ENCODE results near the gene FAM120AOS. TPM values are rescaled to one million over a fixed set of nuclear protein-coding genes. Genes with fewer than 3 reads are reported as not detected.

FAM120AOS gene
- total and polyA plus RNA-seq, 2 of the 4 experiments (the other 2 are of a cell fraction), result 22.7 to 24.7 TPM

GRCh38 chr9:93434056-93434455 is 19.3 kb downstream of the FAM120AOS start:
- H3K4me3 ChIP-seq (ENCODE audit: insufficient read depth, low read depth, low read length), result no peak overlapping the region
- ChIA-PET CTCF (interaction anchor here (0.6 kb wide), 1 partner anchor 18 kb away, joined by 3 read pairs; no protein-coding TSS in a partner anchor), POLR2A (ENCODE audit: unreplicated experiment) (no interaction called here)
- H3K79me1 ChIP-seq (ENCODE audit: low read depth in 1 of 2, low read length in 2 of 2), result no peaks in the 10 kb centered on the region
- H3K4ac ChIP-seq (ENCODE audit: low read depth, low read length), result no peak overlapping the region
- H3K9me3 ChIP-seq (ENCODE audit: control insufficient read depth, insufficient read depth, low read length), result no peaks in the 10 kb centered on the region
- H4K20me1 ChIP-seq (ENCODE audit: insufficient read depth, low read length), result no peaks in the 10 kb centered on the region
- intact Hi-C loops (cut with micrococcal nuclease), result no loop called here
- no peak overlapping the region for H4K91ac ChIP-seq (ENCODE audit: insufficient read depth, low read depth, low read length)
- no peak overlapping the region for H4K8ac ChIP-seq (ENCODE audit: low read depth in 2 of 2, low read length in 2 of 2)
- H3K14ac ChIP-seq (replicated peaks; ENCODE audit: low read depth, low read length), result no peak overlapping the region
- H3K27ac ChIP-seq (ENCODE audit: insufficient read depth, low read length), result no peak overlapping the region
- no peak overlapping the region for H2BK15ac ChIP-seq (ENCODE audit: low read depth, low read length)
- DNase-seq (no peak), ATAC-seq (ENCODE audit: low read depth) (no peak)
- no peak overlapping the region for H3K18ac ChIP-seq (ENCODE audit: low read depth, low read length)
- H2BK5ac ChIP-seq (ENCODE audit: low read depth, low read length, poor library complexity, severe bottlenecking), result no peak overlapping the region
- no peaks in the 10 kb centered on the region; the same call in 1 of the 2 replicates for H3K27me3 ChIP-seq (ENCODE audit: control insufficient read depth, insufficient read depth, low read length)
- WGBS, 2 experiments (ENCODE audit: extremely low coverage in 2 of 2, insufficient read length in 1 of 2), result 67% methylated on average over 1 of the region's 3 CpGs; no CpG with 5 or more reads in 1 of the 2 experiments
- no peak overlapping the region for H3K56ac ChIP-seq (ENCODE audit: extremely low read depth, insufficient read depth, low read length)
- H4K5ac ChIP-seq (ENCODE audit: low read depth, low read length), result no peak overlapping the region
- H3K23ac ChIP-seq (ENCODE audit: low read depth, low read length), result no peak overlapping the region
- TF ChIP-seq MAZ (IDR thresholded peaks at IDR 0.05; ENCODE audit: borderline replicate concordance, low read depth, low read length) (no peak), MAFK (IDR thresholded peaks at IDR 0.05; ENCODE audit: low read depth, low read length) (peak; percentile 66)
- no peak overlapping the region for H2AK5ac ChIP-seq (ENCODE audit: low read depth, low read length)
- H2AFZ ChIP-seq (replicated peaks; ENCODE audit: low read length, poor library complexity), result no peak overlapping the region
- H2BK20ac ChIP-seq (ENCODE audit: low read depth, low read length), result no peak overlapping the region
- in situ Hi-C loops (cut with MboI; ENCODE audit: low sequenced_read_pairs), result no loop called here
- dilution Hi-C loops (cut with HindIII; ENCODE audit: low sequenced_read_pairs, unreplicated experiment), result no loop called here
- H3K4me1 ChIP-seq (ENCODE audit: control insufficient read depth, insufficient read depth, low read length), result no peaks in the 10 kb centered on the region
- H2AK9ac ChIP-seq (replicated peaks; ENCODE audit: low read depth, low read length, poor library complexity), result no peak overlapping the region
- H3K4me2 ChIP-seq (ENCODE audit: low read depth, low read length), result no peak overlapping the region
- H3K9me1 ChIP-seq (ENCODE audit: insufficient read depth, low read length), result no peaks in the 10 kb centered on the region
- H2BK120ac ChIP-seq (ENCODE audit: low read depth, low read length), result no peak overlapping the region
- no peaks in the 10 kb centered on the region for H3K36me3 ChIP-seq (ENCODE audit: control insufficient read depth, insufficient read depth, low read length)
- H3K9ac ChIP-seq (ENCODE audit: low read depth, low read length), result no peak overlapping the region
- no TSS peak for BruUV-seq (replicated peaks)

Data from IMR-90 (cell line).